ENCODE measurements around the gene BICRAL.

DNA sequence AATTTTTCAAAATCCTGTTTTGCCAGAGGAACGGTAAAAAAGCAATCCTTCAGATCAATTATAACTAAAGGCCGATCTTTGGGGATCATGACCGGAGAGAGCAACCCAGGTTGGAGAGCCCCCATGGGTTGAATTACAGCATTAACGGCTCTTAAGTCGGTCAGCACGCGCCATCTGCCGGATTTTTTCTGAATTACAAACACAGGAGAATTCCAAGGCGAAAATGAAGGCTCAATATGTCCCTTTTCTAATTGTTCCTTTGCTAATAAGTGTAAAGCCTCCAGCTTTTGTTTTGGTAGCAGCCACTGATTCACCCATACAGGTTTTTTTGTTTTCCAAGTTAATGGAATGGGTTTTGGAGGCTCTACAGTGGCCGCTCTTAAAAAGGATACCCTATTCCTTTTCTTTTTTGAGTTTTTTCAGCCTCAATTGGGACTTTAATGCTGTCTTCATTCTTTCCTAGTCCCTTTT lies 117.1 kb downstream of the BICRAL start:
- no peak for TF ChIP-seq POLR2A (IDR thresholded peaks at IDR 0.05; ENCODE audit: low read depth, low read length)
- TF ChIP-seq POLR2AphosphoS5 (IDR thresholded peaks at IDR 0.05; ENCODE audit: low read depth, low read length) = no peak
- TF ChIP-seq TAF1 (IDR thresholded peaks at IDR 0.05; ENCODE audit: borderline replicate concordance, low read depth, low read length) = no peak
